Uterus (tissue), 4 donors: ENCODE data around the gene CDC123. TPM values are rescaled to one million over a fixed set of nuclear protein-coding genes. Genes with fewer than 3 reads are reported as not detected.
A peak's percentile ranks its signal among the peaks of the same experiment; 100 is the strongest.
"Not testable (repeated sequence)": the region's sequence is repeated elsewhere in the genome, so short reads cannot be mapped to it uniquely, and the experiment has no call there.

Experiments
- DNase-seq, 2 donors: peaks; one replicate each; pipeline ENCODE4 v3.0.0-alpha.2; 2019 to 2020
- H3K27ac ChIP-seq, 2 donors: fragments of 200-600 bp; sonication (generic); 1 replicate in 1 of 2; 2 replicates in 1 of 2; pipeline ENCODE4 v1.5.1; 2016 to 2018
- H3K27me3 ChIP-seq, 2 donors: fragments of 200-600 bp; sonication (generic); one replicate each; pipeline ENCODE4 v1.5.1; 2018 to 2019; ENCODE audit warnings: control low read depth in 1 of 2
- H3K36me3 ChIP-seq, 2 donors: fragments of 200-600 bp; sonication (generic); one replicate each; pipeline ENCODE4 v1.5.1; 2019; ENCODE audit warnings: control low read depth in 1 of 2
- H3K4me1 ChIP-seq, 2 donors: fragments of 200-600 bp; sonication (generic); one replicate each; pipeline ENCODE4 v1.5.1; 2018 to 2019; ENCODE audit warnings: control low read depth in 1 of 2
- H3K4me3 ChIP-seq, 2 donors: fragments of 200-600 bp; sonication (generic); 1 replicate in 1 of 2; 2 replicates in 1 of 2; pipeline ENCODE4 v1.5.1; 2018 to 2019; ENCODE audit warnings: mild to moderate bottlenecking in 1 of 2
- H3K9me3 ChIP-seq, 2 donors: fragments of 200-600 bp; sonication (generic); one replicate each; pipeline ENCODE4 v1.5.1; 2019; ENCODE audit warnings: control low read depth in 1 of 2
- POLR2A ChIP-seq, 2 donors: fragments of 450-650 bp; IDR thresholded peaks; one replicate each; pipeline ENCODE4 v1.6.1; 2016; ENCODE audit warnings: antibody characterized with exemption in 2 of 2, mild to moderate bottlenecking in 1 of 2, moderate library complexity in 1 of 2
- intact Hi-C: fragments of 100-400 bp; cut with DNase I; formaldehyde crosslinking; loops from one replicate; pipeline ENCODE4 v1.15.1; 2023; ENCODE audit warnings: low total_unique reads
- total RNA-seq, 4 donors: library from RNA; depleted of rRNA in 3 of 4; stranded (reverse); fragments of >200 nt in 3 of 4; gene quantifications; one replicate each; pipeline versions ENCODE4 v1.1.0 to v1.2.4, GENCODE V29; 2014 to 2023
- TF ChIP-seq, protein P1 (sequence below), 4 experiments: fragments of 200-600 bp in 2 of 4; fragments of 450-650 bp in 2 of 4; sonication (generic) in 2 of 4; IDR thresholded peaks; one replicate each; pipeline ENCODE4 v1.5.1; 2016 to 2019; ENCODE audit warnings: antibody characterized with exemption in 4 of 4, mild to moderate bottlenecking in 2 of 4, moderate library complexity in 1 of 4
- donor health status: DM: yes; HTN: yes; CAD: no.

Gene CDC123
- total RNA-seq, 4 donors from 2014 or later, result 6.2 to 95.5 (median 34.3) TPM

DNA sequence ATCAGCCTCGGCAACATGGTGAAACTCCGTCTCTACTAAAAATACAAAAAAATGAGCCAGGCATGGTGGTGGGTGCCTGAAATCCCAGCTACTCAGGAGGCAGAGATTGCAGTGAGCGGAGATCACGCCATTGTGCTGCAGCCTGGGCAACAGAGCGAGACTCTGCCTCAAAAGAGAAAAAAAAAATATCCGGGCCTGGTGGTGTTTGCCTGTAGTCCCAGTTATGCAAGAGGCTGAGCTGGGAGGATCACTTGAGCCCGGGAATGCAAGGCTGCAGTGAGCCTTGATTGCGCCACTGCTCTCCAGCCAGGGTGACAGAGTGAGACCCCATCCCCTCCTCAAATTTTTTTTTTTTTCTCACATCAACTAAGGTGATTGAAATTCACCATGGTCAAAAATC, 42.8 kb downstream of the CDC123 start:
- Histone ChIP-seq H3K27ac (no peak overlapping the region), H3K4me1 (no peaks in the 10 kb centered on the region), H3K4me3 (no peak overlapping the region), H3K9me3 (no peaks in the 10 kb centered on the region), H3K36me3 (no peaks in the 10 kb centered on the region), H3K27me3 (no peaks in the 10 kb centered on the region)
- DNase-seq, result no peak
- intact Hi-C loops, result no loop called here
- TF ChIP-seq POLR2A (IDR thresholded peaks at IDR 0.05), result no peak
- TF ChIP-seq, protein P1, sequence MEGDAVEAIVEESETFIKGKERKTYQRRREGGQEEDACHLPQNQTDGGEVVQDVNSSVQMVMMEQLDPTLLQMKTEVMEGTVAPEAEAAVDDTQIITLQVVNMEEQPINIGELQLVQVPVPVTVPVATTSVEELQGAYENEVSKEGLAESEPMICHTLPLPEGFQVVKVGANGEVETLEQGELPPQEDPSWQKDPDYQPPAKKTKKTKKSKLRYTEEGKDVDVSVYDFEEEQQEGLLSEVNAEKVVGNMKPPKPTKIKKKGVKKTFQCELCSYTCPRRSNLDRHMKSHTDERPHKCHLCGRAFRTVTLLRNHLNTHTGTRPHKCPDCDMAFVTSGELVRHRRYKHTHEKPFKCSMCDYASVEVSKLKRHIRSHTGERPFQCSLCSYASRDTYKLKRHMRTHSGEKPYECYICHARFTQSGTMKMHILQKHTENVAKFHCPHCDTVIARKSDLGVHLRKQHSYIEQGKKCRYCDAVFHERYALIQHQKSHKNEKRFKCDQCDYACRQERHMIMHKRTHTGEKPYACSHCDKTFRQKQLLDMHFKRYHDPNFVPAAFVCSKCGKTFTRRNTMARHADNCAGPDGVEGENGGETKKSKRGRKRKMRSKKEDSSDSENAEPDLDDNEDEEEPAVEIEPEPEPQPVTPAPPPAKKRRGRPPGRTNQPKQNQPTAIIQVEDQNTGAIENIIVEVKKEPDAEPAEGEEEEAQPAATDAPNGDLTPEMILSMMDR (IDR thresholded peaks at IDR 0.05), result no peak

- Histone ChIP-seq H3K4me3 (no peak overlapping the region), H3K9me3 (no peaks in the 10 kb centered on the region), H3K27me3 (no peaks in the 10 kb centered on the region), H3K27ac (peak overlapping the region in 1 of 2 donors; percentile 38), H3K4me1 (no peaks in the 10 kb centered on the region), H3K36me3 (no peaks in the 10 kb centered on the region)
- no peak for DNase-seq
- no peak for TF ChIP-seq POLR2A (IDR thresholded peaks at IDR 0.05)
- TF ChIP-seq, protein P1 (IDR thresholded peaks at IDR 0.05), result no peak
- intact Hi-C loops, result no loop called here
Observed at GRCh38 chr10:12241810-12242529, 46.0 kb downstream of the CDC123 start.

DNA sequence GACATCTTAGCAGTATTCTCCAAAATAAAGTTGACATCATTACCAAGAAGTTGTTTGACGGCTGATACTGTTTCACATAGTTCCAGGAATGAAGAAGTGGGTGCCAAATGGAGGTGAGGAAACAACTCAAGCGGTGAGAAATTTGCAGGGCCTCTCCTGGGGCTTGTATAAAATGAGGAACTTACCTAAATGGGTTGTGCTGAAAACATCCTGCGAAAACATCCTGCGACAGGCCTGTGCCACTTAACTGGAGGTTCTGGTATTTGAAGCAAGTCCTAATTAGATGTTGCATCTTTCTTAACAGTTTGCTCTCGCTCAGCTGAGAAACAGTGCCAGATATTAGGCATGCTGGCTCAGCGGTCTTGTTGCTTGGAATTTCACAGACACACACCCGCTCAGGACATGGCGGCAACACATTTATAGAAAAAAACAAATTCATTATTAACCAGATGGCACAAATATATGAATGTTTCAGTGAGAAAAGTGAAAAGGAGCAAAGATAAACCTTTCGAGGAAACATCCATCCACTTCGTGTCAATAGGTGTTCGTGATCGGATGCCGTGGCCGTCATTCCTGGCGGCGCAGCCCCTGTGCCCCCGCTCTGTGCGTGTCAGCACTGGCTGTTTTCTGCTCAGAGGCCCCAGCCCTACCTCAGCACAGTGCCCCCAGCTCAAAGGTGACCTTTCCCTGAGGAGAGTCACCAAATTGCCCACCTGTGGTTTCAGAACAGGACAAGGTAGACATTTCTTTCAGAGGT, 48.1 kb downstream of the CDC123 start:
- no peak for TF ChIP-seq POLR2A (IDR thresholded peaks at IDR 0.05)
- TF ChIP-seq, protein P1 (IDR thresholded peaks at IDR 0.05), result no peak
- no peaks in the 10 kb centered on the region for H3K4me1 ChIP-seq
- H3K4me3 ChIP-seq, result no peak overlapping the region
- intact Hi-C loops, result no loop called here
- no peak for DNase-seq
- H3K27ac ChIP-seq, result no peak overlapping the region
- no peaks in the 10 kb centered on the region for H3K9me3 ChIP-seq
- H3K36me3 ChIP-seq, result no peaks in the 10 kb centered on the region
- no peaks in the 10 kb centered on the region for H3K27me3 ChIP-seq

- Histone ChIP-seq H3K4me1 (no peaks in the 10 kb centered on the region), H3K36me3 (no peaks in the 10 kb centered on the region), H3K9me3 (no peaks in the 10 kb centered on the region), H3K4me3 (no peak overlapping the region), H3K27me3 (no peaks in the 10 kb centered on the region), H3K27ac (no peak overlapping the region)
- DNase-seq, result no peak
- no peak for TF ChIP-seq POLR2A (IDR thresholded peaks at IDR 0.05)
- TF ChIP-seq, protein P1 (IDR thresholded peaks at IDR 0.05), result no peak
- intact Hi-C loops, result no loop called here
Observed at GRCh38 chr10:12250181-12250580, 54.2 kb downstream of the CDC123 start.

DNA sequence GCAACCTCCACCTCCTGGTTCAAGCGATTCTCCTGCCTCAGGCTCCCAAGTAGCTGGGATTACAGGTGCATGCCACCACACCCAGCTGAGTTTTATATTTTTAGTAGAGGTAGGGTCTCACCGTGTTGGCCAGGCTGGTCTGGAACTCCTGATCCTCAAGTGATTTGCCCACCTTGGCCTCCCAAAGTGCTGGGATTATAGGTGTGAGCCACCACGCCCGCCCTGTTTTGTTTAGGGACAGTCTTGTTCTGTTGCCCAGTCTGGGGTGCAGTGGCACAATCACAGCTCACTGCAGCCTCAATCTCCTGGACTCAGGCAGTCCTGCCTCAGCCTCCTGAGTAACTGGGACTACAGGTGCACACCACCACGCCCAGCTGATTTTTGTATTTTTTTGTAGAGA, 54.7 kb downstream of the CDC123 start:
- DNase-seq, H3K27me3 ChIP-seq, H3K4me3 ChIP-seq, intact Hi-C loops, H3K4me1 ChIP-seq, H3K9me3 ChIP-seq, H3K27ac ChIP-seq, H3K36me3 ChIP-seq: not testable (repeated sequence)
